H1 (cell line): ENCODE measurements around the gene SLC9B2. TPM values are rescaled to one million over a fixed set of nuclear protein-coding genes. Genes with fewer than 3 reads are reported as not detected.

Source experiments
- CTCF ChIA-PET: fragments of 300-600 bp; sonication (Branson Sonifier 250); formaldehyde crosslinking; loops from one replicate; lab custom pipeline; 2021; ENCODE audit not compliant: partially characterized antibody; lab: Charles Lee
- POLR2A ChIA-PET: fragments of 300-600 bp; sonication (Branson Sonifier 250); formaldehyde crosslinking; loops from one replicate; lab custom pipeline; 2021; ENCODE audit warnings: inconsistent platforms; ENCODE audit not compliant: partially characterized antibody; lab: Charles Lee
- DNase-seq, 2 experiments: peaks; one replicate each; pipeline versions ENCODE4 v3.0.0 to v3.0.0-alpha.2; 2010 to 2022; ENCODE audit warnings: low spot score in 2 of 2, low read depth in 1 of 2, mixed read lengths in 1 of 2
- FAIRE-seq: peaks from 2 replicates; lab custom pipeline; 2011; peaks lifted over from hg19 to GRCh38; lab: Jason Lieb, UNC
- H2AFZ ChIP-seq: 2 replicates; pipeline ENCODE4 v1.8.1; 2012; ENCODE audit warnings: low read length, inconsistent platforms
- H2AK5ac ChIP-seq: 2 replicates; pipeline ENCODE4 v1.6.1; 2013; ENCODE audit warnings: low read depth, low read length
- H2BK120ac ChIP-seq: replicated peaks from 2 replicates; pipeline ENCODE3; 2013; ENCODE audit warnings: low read depth, low read length, inconsistent platforms
- H2BK12ac ChIP-seq: 2 replicates; pipeline ENCODE4 v1.6.1; 2013; ENCODE audit warnings: low read depth, low read length
- H2BK15ac ChIP-seq: 2 replicates; pipeline ENCODE4 v1.6.1; 2013; ENCODE audit warnings: low read length
- H2BK20ac ChIP-seq: 2 replicates; pipeline ENCODE4 v1.6.1; 2013; ENCODE audit warnings: low read length
- H2BK5ac ChIP-seq: 2 replicates; pipeline ENCODE4 v1.6.1; 2013; ENCODE audit warnings: low read depth, low read length
- H3K14ac ChIP-seq: 2 replicates; pipeline ENCODE4 v1.6.1; 2013; ENCODE audit warnings: inconsistent platforms; ENCODE audit not compliant: insufficient read length
- H3K18ac ChIP-seq: 2 replicates; pipeline ENCODE4 v1.6.1; 2013; ENCODE audit warnings: low read length; ENCODE audit errors: extremely low read depth
- H3K23ac ChIP-seq: 2 replicates; pipeline ENCODE4 v1.6.1; 2013; ENCODE audit warnings: inconsistent platforms; ENCODE audit not compliant: insufficient read length
- H3K23me2 ChIP-seq: 2 replicates; pipeline ENCODE4 v1.6.1; 2013; ENCODE audit warnings: low read depth, low read length
- H3K27ac ChIP-seq: 2 replicates; pipeline ENCODE4 v1.6.1; 2011; ENCODE audit warnings: low read depth, low read length, inconsistent platforms
- H3K27me3 ChIP-seq, 4 experiments: replicated peaks in 1 of 4; 1 replicate in 1 of 4; 2 replicates in 3 of 4; pipeline versions ENCODE4 v1.6.1 to v1.8.1; 2011 to 2013; ENCODE audit warnings: low read length in 3 of 4, mild to moderate bottlenecking in 3 of 4, inconsistent platforms in 2 of 4, mixed read lengths in 2 of 4, moderate library complexity in 1 of 4; ENCODE audit not compliant: control insufficient read depth in 3 of 4, insufficient read depth in 3 of 4; ENCODE audit errors: extremely low read depth in 1 of 4
- H3K36me3 ChIP-seq, 4 experiments: 2 replicates each; pipeline versions ENCODE4 v1.6.1 to v1.8.1; 2011 to 2013; ENCODE audit warnings: mild to moderate bottlenecking in 4 of 4, low read length in 3 of 4, moderate library complexity in 2 of 4, control low read depth in 1 of 4, inconsistent platforms in 1 of 4; ENCODE audit not compliant: insufficient read depth in 4 of 4, control insufficient read depth in 2 of 4
- H3K4ac ChIP-seq: replicated peaks from 2 replicates; pipeline ENCODE3; 2013; ENCODE audit warnings: low read length, low read depth, mixed read lengths, inconsistent platforms; ENCODE audit not compliant: insufficient read length
- H3K4me1 ChIP-seq, 4 experiments: replicated peaks in 1 of 4; 1 replicate in 1 of 4; 2 replicates in 3 of 4; pipeline versions ENCODE4 v1.6.1 to v1.8.1; 2011 to 2013; ENCODE audit warnings: low read length in 3 of 4, inconsistent platforms in 2 of 4, mixed read lengths in 1 of 4; ENCODE audit not compliant: insufficient read depth in 4 of 4, control insufficient read depth in 3 of 4
- H3K4me2 ChIP-seq, 2 experiments: 2 replicates each; pipeline versions ENCODE4 v1.6.1 to v1.8.1; 2011 to 2013; ENCODE audit warnings: low read depth in 2 of 2, low read length in 2 of 2, control low read depth in 1 of 2, inconsistent platforms in 1 of 2, mild to moderate bottlenecking in 1 of 2; ENCODE audit not compliant: insufficient read depth in 1 of 2
- H3K4me3 ChIP-seq, 4 experiments: fragments of 200-600, 300-600 bp in 1 of 4; sonication (generic), shearing (Covaris generic), sonication (Bioruptor Twin) in 1 of 4; 2 replicates each; pipeline versions ENCODE4 v1.5.1 to v1.8.1; 2011 to 2016; ENCODE audit warnings: low read length in 4 of 4, low read depth in 3 of 4, control low read depth in 2 of 4, inconsistent platforms in 2 of 4, mild to moderate bottlenecking in 2 of 4, mixed read lengths in 1 of 4, moderate library complexity in 1 of 4; ENCODE audit not compliant: insufficient read depth in 2 of 4; ENCODE audit errors: extremely low read depth in 1 of 4
- H3K56ac ChIP-seq: replicated peaks from 2 replicates; pipeline ENCODE3; 2013; ENCODE audit warnings: low read depth, mild to moderate bottlenecking, mixed read lengths, low read length, inconsistent platforms; ENCODE audit not compliant: insufficient read length
- H3K79me1 ChIP-seq: 2 replicates; pipeline ENCODE4 v1.6.1; 2013; ENCODE audit warnings: low read depth, low read length, control low read depth
- H3K79me2 ChIP-seq, 2 experiments: 2 replicates each; pipeline versions ENCODE4 v1.6.1 to v1.8.1; 2012 to 2013; ENCODE audit warnings: low read length in 2 of 2, mild to moderate bottlenecking in 2 of 2, inconsistent platforms in 1 of 2; ENCODE audit not compliant: insufficient read depth in 2 of 2, control insufficient read depth in 1 of 2
- H3K9ac ChIP-seq, 4 experiments: replicated peaks in 1 of 4; 1 replicate in 1 of 4; 2 replicates in 3 of 4; pipeline versions ENCODE4 v1.6.1 to v1.8.1; 2011 to 2013; ENCODE audit warnings: low read depth in 3 of 4, low read length in 3 of 4, control low read depth in 2 of 4, mild to moderate bottlenecking in 2 of 4, moderate library complexity in 2 of 4, inconsistent platforms in 1 of 4; ENCODE audit errors: extremely low read depth in 1 of 4
- H3K9me3 ChIP-seq, 2 experiments: 2 replicates each; pipeline versions ENCODE4 v1.6.1 to v1.8.1; 2012 to 2013; ENCODE audit warnings: mild to moderate bottlenecking in 2 of 2, moderate library complexity in 2 of 2, control low read depth in 1 of 2, inconsistent platforms in 1 of 2, low read depth in 1 of 2, low read length in 1 of 2, mixed read lengths in 1 of 2; ENCODE audit not compliant: insufficient read depth in 2 of 2
- H4K20me1 ChIP-seq, 2 experiments: replicated peaks in 1 of 2; 2 replicates each; pipeline versions ENCODE3 to v1.8.1; 2011 to 2013; ENCODE audit warnings: inconsistent platforms in 2 of 2, low read length in 2 of 2, mild to moderate bottlenecking in 1 of 2; ENCODE audit not compliant: insufficient read depth in 2 of 2, control insufficient read depth in 1 of 2
- H4K5ac ChIP-seq: 2 replicates; pipeline ENCODE4 v1.6.1; 2013; ENCODE audit warnings: low read length, low read depth, mixed read lengths, inconsistent platforms; ENCODE audit not compliant: insufficient read length
- H4K8ac ChIP-seq: 2 replicates; pipeline ENCODE4 v1.8.0; 2013; ENCODE audit warnings: mild to moderate bottlenecking, moderate library complexity, low read length, inconsistent platforms; ENCODE audit not compliant: insufficient read depth; ENCODE audit errors: extremely low read depth
- H4K91ac ChIP-seq: replicated peaks from 2 replicates; pipeline ENCODE3; 2013; ENCODE audit warnings: low read length, mixed read lengths, inconsistent platforms; ENCODE audit not compliant: insufficient read length
- ASH2L ChIP-seq: fragments of 200-600, 300-600 bp; sonication (generic); IDR thresholded peaks from one replicate; pipeline ENCODE4 v1.7.1; 2017; ENCODE audit warnings: low read length
- CEBPB ChIP-seq: IDR thresholded peaks from 2 replicates; pipeline ENCODE4 v1.6.1; 2012; ENCODE audit warnings: low read depth, low read length
- CHD1 ChIP-seq: IDR thresholded peaks from 2 replicates; pipeline ENCODE4 v1.6.1; 2012; ENCODE audit warnings: low read depth, low read length, improper control_type of control experiment
- CREB1 ChIP-seq: IDR thresholded peaks from 2 replicates; pipeline ENCODE4 v1.6.1; 2012; ENCODE audit warnings: inconsistent platforms
- E2F6 ChIP-seq: IDR thresholded peaks from 2 replicates; pipeline ENCODE4 v1.6.1; 2012; ENCODE audit warnings: inconsistent platforms
- EZH2 ChIP-seq: fragments of 200-600 bp; sonication (generic); IDR thresholded peaks from 2 replicates; pipeline ENCODE4 v1.7.1; 2012; ENCODE audit warnings: low read depth, mild to moderate bottlenecking, moderate library complexity, low read length, inconsistent platforms; ENCODE audit not compliant: severe bottlenecking
- HDAC6 ChIP-seq: IDR thresholded peaks from one replicate; pipeline ENCODE4 v1.7.1; 2012; ENCODE audit warnings: low read depth, mild to moderate bottlenecking, inconsistent platforms, low read length, moderate library complexity
- NANOG ChIP-seq: IDR thresholded peaks from 2 replicates; pipeline ENCODE4 v1.6.1; 2011; ENCODE audit warnings: low read length, low read depth, mild to moderate bottlenecking, inconsistent platforms; ENCODE audit not compliant: insufficient read depth, poor library complexity, severe bottlenecking
- RXRA ChIP-seq: IDR thresholded peaks from 2 replicates; pipeline ENCODE4 v1.6.1; 2011; ENCODE audit warnings: low read depth, mild to moderate bottlenecking, low read length, moderate library complexity; ENCODE audit not compliant: insufficient read depth
- SIRT6 ChIP-seq: IDR thresholded peaks from one replicate; pipeline ENCODE4 v1.7.1; 2012; ENCODE audit warnings: low read length, inconsistent platforms
- SRF ChIP-seq: IDR thresholded peaks from 2 replicates; pipeline ENCODE4 v1.6.1; 2011; ENCODE audit warnings: mild to moderate bottlenecking, low read depth, low read length, moderate library complexity
- TAF1 ChIP-seq: IDR thresholded peaks from 2 replicates; pipeline ENCODE4 v1.6.1; 2011; ENCODE audit warnings: mild to moderate bottlenecking, low read depth, low read length
- WGBS, 2 experiments: shearing (Covaris generic) in 1 of 2; methylation state at CpG; one replicate each; pipeline versions ENCODE4 v1.1.6 to v1.1.7; 2013 to 2015; ENCODE audit warnings: low lambda C conversion rate in 2 of 2, mixed read lengths in 2 of 2, inconsistent platforms in 1 of 2, low coverage in 1 of 2, missing lambda C conversion rate in 1 of 2; ENCODE audit not compliant: insufficient replicate concordance in 2 of 2, insufficient coverage in 1 of 2, insufficient read length in 1 of 2; ENCODE audit errors: extremely low coverage in 1 of 2, missing lambda C conversion rate in 1 of 2; 5-methylcytosine and 5-hydroxymethylcytosine counted together
- polyA plus RNA-seq, 7 experiments: library from polyadenylated mRNA; depleted of rRNA in 3 of 7; stranded (reverse) in 5 of 7; unstranded in 2 of 7; fragments of >200 nt in 5 of 7; fragments of 200-250 nt in 2 of 7; gene quantifications; 1 replicate in 5 of 7; 2 replicates in 1 of 7; 4 replicates in 1 of 7; pipeline versions ENCODE4 v1.2.1 to v1.2.3, GENCODE V29; 2011 to 2013; ENCODE audit warnings: missing spikeins in 2 of 7, mixed read lengths in 2 of 7
- total RNA-seq: library from RNA; stranded (reverse); fragmentation: NEBNext Ultra II Directional; extraction: Animal tissue kit (Norgen Biotek cat#: 25700); gene quantifications from 2 replicates; pipeline ENCODE4 v1.2.1, GENCODE V29; 2021
- TF ChIP-seq, protein P1 (sequence below): IDR thresholded peaks from 2 replicates; pipeline ENCODE4 v1.6.1; 2011; ENCODE audit warnings: low read depth, mild to moderate bottlenecking, low read length; ENCODE audit not compliant: insufficient read depth

SLC9B2 gene
- total and polyA plus RNA-seq, 2 of the 8 experiments (the other 6 are each of a cell fraction or from before 2014, with no cell fraction given), result 3.2 to 5.2 TPM

GRCh38 chr4:103100691-103101090, 24.1 kb upstream of the SLC9B2 start:
- H3K14ac ChIP-seq, result no peak overlapping the region
- 0 out of 2 replicates have a peak overlapping the region, but pooled peaks have one; percentile 5 for H2AFZ ChIP-seq
- no peak overlapping the region for H3K4me3 ChIP-seq
- H3K23me2 ChIP-seq, result 0 out of 2 replicates have a peak, but pooled peaks cover 5% of the 10 kb centered on the region
- no peak overlapping the region for H4K91ac ChIP-seq
- DNase-seq (no peak), FAIRE-seq (no peak)
- H3K79me1 ChIP-seq, result no peaks in the 10 kb centered on the region; the same call in 1 of the 2 replicates
- no peak overlapping the region for H4K5ac ChIP-seq
- CTCF ChIA-PET, result interaction anchor here (0.6 to 5.2 kb wide), 15 partner anchors 10 to 814 kb away, joined by 3 to 51 read pairs (median 3); no protein-coding TSS in a partner anchor
- no peak overlapping the region for H2BK20ac ChIP-seq
- H3K4me2 ChIP-seq, result no peak overlapping the region
- no peak overlapping the region for H2BK120ac ChIP-seq
- no peaks in the 10 kb centered on the region for H3K36me3 ChIP-seq
- no peak overlapping the region for H3K56ac ChIP-seq
- H3K27me3 ChIP-seq, result no peaks in the 10 kb centered on the region
- no peaks in the 10 kb centered on the region for H3K9me3 ChIP-seq
- no peak overlapping the region for H3K18ac ChIP-seq
- no peak overlapping the region for H4K8ac ChIP-seq
- H3K4me1 ChIP-seq, result no peaks in the 10 kb centered on the region
- no peak overlapping the region for H3K23ac ChIP-seq
- no peaks in the 10 kb centered on the region for H4K20me1 ChIP-seq
- TF ChIP-seq EZH2 (no peak), TAF1 (no peak), HDAC6 (no peak), NANOG (no peak), SRF (no peak), CREB1 (no peak), CHD1 (no peak), CEBPB (no peak), ASH2L (no peak), RXRA (no peak), SIRT6 (no peak), E2F6 (no peak)
- TF ChIP-seq, protein P1, sequence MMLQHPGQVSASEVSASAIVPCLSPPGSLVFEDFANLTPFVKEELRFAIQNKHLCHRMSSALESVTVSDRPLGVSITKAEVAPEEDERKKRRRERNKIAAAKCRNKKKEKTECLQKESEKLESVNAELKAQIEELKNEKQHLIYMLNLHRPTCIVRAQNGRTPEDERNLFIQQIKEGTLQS, result no peak
- no peaks in the 10 kb centered on the region for H3K79me2 ChIP-seq
- no peak overlapping the region for H2BK12ac ChIP-seq
- POLR2A ChIA-PET, result interaction anchor here (0.8 to 1.1 kb wide), 2 partner anchors 11 to 273 kb away, joined by 3 read pairs; no protein-coding TSS in a partner anchor
- H2BK5ac ChIP-seq, result no peak overlapping the region
- H2AK5ac ChIP-seq, result no peak overlapping the region
- no peak overlapping the region for H3K9ac ChIP-seq
- H3K27ac ChIP-seq, result no peak overlapping the region
- no peak overlapping the region for H3K4ac ChIP-seq
- WGBS, 2 experiments, result 77% methylated on average over 5 of the region's 5 CpGs; no CpG with 5 or more reads in 1 of the 2 experiments
- H2BK15ac ChIP-seq, result no peak overlapping the region
